HG02840 (cell line): ENCODE measurements around the gene CD80.
"Not testable (repeated sequence)": the region's sequence is repeated elsewhere in the genome, so short reads cannot be mapped to it uniquely, and the experiment has no call there.

ENCODE experiments used
- ATAC-seq: cut with Tn5 transposase; IDR thresholded peaks from one replicate; pipeline ENCODE4 v1.9.1; 2021; ENCODE audit warnings: mild to moderate bottlenecking, moderate library complexity, moderate number of reproducible peaks; ENCODE audit not compliant: unreplicated experiment, low FRiP score

Gene CD80, protein sequence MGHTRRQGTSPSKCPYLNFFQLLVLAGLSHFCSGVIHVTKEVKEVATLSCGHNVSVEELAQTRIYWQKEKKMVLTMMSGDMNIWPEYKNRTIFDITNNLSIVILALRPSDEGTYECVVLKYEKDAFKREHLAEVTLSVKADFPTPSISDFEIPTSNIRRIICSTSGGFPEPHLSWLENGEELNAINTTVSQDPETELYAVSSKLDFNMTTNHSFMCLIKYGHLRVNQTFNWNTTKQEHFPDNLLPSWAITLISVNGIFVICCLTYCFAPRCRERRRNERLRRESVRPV

DNA sequence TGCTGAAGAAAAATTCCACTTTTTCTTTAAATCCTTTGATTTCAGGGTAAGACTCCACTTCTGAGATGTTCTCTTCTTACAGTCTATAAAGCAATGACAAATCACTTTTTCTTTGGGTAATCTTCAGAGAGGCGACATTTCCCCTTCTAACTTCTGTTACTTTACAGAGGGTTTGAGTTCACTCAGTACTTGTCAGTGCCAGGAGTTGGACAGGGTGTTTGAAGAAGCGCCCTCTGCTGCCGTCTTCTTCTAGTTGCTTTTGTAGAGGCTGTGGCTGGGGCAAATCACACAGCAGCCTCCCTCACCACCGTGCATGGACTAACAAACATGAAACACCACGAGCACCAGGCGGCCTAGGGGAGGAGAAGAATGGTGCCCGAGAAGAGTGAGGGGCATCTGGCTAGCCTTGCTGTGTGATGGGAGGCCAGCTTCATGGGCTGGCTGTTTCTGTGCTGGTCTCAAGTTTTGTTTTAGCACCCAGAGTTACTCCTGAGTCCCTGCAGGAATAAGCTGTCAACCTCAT is at the start of gene CD80:
TSS of gene CD80 (minus strand) at position 174 of the 523 bp plus-strand sequence. CDS start 1,886 bp downstream, outside the sequence.
- peak; percentile 57 for ATAC-seq

DNA sequence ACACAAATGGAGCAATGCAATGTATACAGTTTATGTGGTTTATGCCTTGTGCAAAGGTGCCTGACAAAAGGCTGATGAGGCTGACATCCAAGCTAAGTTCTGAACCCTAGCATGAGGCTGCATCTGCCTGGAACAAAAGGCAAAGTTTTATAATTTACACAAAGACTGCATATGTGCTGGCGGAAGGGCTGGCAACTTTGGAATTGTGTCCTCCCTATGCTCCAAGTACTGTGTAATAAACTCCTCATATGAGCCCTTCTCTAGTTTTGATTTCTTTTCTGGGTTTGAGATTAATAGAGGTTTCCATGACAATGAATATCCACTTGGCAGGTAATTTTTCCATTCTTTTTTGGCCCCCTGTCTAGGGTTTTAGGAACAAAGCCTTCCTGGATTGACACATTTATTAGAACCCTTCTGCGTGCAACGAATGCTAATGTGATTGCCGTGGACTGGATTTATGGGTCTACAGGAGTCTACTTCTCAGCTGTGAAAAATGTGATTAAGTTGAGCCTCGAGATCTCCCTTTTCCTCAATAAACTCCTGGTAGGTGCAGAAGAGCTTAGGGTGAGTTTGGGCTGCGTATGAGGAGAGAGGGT is 49.1 kb upstream of the CD80 start:
- ATAC-seq: no peak

DNA sequence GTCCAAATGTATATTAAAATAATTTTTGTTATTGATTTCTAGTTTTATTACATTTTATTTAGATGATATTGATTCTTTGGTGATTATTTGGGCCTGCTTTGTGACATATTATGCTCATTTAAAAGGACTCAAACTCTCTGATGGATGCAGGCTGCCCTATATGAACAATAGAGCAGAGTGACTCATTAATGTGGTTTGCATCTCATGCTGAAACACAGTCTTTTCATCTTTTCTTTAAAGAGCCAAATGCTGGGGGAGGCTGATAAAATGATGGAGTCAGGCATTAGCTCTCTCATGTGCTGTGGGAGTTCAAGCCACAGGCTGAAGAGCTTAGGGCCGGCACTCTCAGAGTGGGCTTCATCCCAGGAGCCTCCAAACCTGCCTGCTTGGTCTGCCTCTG is 45.5 kb upstream of the CD80 start:
- no peak for ATAC-seq

DNA sequence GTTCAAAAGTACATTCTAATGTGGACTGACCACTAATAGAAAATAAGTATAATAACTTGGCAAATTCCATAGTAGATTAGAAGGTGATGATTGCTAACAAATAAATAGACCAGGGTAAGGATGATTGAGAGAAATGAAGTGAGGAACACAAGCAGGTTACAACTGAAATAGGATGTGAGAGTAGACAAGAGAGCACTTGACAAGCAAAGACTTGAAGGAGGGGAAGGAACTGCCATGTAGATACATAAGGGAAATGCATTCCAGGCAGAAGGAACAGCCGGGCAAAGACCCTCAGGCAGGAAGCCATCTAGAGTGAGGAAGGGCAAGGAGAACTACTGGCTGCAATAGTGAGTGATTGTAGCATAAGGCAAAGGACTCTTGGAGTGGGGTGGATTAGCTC is 43.3 kb upstream of the CD80 start:
- no peak for ATAC-seq

DNA sequence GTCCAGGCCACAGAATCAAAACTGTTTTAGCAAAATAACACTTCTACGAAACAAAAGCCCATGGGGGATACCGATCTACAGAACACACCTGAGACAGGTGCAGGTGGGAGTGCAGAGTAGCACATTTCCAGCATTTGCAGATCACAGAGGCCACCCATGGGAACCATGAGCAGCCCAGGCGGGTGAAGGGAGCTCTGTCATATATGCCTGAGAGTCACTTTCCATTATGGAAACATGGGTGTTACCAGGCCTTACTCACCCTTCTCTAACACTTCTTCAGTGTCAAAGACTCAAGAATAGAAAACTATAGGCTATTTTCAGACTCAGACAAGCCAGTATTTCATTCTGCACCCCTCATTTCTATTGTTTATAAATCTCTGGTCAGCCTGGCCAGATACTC is 41.7 kb upstream of the CD80 start:
- no peak for ATAC-seq

DNA sequence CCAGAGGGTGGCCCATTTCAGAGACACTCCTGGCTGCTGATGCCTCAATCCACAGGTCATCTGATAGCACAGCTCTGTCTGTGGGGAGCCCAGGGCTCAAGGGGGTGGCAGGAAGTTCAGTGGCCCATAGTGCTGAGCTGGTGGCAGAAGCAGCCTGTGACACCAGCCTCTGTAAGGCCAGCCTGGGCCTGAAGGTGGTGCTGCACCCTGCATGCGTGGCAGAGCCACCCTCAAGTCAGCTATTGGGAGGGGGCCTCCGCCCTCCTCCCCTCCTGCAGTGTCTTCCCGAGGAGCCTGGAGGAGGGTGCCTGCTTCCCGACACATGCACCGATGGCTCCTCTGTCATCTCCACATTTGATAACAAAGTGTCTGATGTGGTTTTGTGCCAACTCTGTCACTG is 41.3 kb upstream of the CD80 start:
- ATAC-seq: no peak

DNA sequence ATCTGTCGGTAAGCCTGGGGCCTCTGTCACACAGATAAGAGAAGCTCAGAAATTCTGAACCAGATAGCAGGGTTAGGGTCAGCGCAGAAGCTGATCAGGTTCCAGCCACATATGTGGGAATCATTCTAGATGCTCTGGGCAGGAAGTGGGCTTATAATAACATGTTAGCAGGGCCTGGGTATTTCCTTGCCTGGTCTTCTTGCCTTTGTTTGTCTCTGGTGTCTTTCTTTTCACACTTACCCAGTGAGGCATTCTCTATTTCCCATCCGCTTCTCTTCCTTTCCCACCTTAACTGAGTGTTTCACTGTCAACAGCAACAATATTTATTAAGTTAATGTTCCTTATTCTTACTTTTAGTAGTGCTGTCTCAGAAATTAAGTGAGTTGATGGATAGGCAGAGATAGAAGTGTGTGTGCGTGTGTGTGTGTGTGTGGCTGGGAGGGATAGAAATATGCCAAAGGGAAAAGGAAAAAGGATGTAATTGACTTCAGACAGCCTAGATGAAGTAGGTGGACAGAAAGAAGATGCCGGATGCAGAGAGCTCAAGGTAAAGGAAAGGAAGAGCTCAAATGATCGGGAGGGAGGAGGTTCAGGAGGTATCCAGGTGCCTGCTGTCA is 40.3 kb upstream of the CD80 start:
- ATAC-seq: no peak

DNA sequence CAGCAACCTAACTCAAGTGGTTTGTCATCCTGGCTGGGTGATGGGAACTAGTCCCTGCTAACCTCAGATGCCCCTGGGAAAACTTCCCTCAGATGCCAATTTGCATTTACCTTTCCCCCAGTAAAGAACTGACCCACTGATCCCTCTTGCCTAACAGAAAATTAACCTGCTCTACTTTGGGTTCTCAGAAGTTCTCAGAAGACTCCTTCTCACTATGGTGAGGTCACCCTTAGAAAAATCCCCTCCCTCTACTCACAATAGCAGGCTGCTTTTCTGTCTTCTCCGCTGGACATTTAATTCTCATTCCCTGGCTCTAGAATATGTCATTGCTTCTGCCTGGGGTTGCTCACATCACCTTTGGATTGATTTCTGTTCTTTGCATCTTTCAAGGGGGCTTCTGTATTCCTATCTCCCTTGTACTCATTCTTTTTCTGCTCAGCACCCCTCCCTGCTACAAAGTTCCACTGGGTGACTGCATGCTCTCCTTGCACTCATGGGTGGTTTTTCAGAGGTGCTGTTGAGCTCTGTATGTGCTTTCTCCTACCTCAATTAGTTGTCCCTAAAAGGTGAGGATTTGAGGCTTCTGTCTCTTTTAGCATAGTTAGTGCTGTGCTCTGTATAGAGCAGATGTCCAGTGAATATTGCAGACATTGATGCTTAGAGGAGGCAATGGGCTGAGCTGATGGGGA is 39.1 kb upstream of the CD80 start:
- ATAC-seq: peak; percentile 47

DNA sequence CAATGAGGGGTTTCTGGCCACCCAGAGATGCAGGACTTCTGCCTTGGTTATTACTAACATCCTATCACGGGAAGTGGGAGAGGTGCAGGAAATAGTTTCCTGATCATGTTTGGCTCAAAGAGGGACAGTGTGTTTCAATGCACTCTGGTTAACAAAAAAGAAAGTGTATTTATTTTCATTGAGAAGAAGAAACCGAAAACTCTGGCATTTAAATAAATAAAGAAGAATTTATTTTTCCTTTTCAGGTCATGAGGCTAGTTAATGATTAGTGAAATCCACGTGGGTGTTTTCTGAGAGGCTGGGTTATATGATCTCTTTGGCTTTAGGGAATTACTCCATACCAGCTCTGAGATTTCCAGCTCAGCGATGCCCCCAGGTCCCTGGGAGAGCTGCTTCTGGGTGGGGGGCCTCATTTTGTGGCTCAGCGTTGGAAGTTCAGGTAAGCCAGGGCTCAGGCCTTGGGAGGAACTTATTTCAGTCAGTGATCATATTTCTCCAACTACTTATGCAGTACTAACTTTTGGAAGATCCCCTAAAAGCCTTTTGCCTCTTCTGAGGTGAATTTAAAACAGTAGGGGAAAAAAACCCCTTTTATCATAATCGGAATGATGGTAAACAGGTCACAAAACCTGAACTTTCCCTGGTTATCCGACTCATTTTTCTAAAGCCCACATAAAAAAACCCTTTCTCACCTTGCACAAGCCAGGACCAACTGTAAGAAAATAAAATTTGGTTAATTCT is 38.3 kb upstream of the CD80 start, which contains the start of gene PLA1A:
TSS of gene PLA1A (plus strand) at position 338 of the 741 bp plus-strand sequence. CDS start at position 367, 29 bp downstream.
- peak; percentile 25 for ATAC-seq

DNA sequence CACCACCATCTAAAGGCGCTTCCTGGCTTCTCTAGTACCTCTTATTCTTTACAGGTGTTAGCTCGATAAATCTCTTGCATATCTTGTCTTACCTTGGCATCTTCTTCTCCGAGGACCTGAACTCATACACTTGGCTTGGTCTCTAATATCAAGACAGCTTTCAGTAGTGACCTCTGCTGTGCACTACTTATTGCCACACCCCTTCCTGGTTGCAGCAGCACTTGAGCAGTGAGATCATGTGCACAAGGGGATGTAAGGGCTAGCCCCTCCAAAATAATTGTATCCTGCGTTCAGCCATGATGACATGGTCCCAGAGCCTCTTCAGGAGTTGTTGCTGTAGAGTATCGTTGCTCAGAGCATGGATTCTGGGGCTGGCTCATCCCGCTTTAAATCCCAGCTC is 37.0 kb upstream of the CD80 start:
- ATAC-seq: no peak

DNA sequence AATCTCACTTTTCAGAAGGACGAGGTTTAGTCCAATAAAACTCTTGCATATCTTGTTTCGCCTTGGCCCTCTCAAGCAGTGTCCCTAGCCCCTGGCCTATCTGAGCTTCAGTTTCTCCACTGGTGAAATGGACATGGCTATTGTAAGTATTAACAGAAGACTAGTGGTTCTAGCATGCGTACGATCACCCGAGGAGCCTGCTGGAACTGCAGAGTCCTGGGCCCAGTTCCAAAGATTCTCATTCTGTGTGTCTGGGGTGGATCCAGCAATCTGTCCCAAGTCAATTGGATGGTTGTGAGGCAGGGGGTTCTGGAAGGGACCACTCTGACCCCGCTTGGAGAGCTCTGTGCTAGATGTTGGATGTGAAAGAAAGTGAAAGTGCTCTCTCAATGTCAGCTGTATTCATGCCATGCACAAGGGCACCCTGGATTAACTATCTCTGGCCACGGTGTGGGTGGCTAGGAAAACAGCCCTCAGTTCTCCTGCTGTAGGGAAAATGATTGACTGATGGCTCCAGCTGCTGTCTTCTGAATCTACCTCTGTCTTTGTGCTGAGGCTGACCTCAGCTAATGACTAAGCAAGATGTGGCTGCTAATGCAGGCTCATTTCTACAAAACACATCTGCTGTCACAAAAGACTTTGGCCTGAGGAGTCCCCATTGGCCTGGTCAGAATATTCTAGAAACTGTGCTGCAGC is 36.4 kb upstream of the CD80 start:
- ATAC-seq: no peak

DNA sequence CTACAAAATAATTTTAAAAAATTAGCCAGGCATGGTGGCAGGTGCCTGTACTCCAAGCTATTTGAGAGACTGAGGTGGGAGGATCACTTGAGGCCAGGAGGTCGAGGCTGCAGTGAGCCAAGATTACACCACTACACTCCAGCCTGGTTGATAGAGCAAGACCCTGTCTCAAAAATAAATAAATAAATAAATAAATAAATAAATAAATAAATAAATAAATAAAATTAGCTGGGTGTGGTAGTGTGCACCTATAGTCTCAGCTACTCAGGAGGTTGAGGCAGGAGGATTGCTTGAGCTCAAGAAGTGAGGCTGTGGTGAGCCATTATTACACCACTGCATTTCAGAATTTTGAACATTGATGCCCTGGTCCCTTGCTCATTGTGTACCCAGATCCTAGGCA is 35.5 kb upstream of the CD80 start:
- not testable (repeated sequence) for ATAC-seq

DNA sequence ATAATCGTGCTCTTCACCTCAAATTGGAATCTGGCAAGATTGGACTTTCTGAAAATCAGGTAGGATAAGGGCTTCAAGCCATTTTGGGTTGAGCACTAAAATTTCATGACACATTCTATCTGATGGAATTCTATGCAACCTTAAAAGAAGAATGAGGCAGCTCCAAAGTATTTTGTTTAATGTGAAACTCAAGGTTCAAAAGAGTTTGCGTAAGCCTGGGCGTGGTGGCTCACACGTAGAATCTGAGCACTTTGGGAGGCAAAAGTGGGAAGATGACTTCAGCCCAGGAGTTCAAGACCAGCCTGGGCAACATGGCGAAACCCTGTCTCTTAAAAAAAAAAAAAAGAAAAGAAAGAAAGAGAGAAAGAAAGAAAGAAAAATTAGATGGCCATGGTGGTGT is 34.7 kb upstream of the CD80 start:
- ATAC-seq: no peak

DNA sequence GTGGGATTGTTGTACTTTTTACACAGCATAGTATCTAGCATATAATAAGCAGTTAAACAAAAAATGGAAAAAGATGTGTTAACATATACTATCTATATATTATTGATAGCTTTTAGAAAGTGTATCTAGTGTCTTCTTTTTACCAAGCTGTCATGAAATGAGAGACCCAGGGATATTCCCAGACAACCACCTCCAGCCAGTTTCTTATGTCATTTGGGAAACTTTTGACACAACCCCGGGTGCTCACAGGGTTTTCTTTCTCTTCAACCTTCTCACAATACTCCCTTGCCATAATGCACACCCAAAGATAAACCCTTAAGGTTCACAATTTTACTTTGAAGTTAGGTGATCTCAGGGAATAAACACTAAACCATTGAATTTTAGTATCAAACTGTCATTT is 33.4 kb upstream of the CD80 start:
- no peak for ATAC-seq

DNA sequence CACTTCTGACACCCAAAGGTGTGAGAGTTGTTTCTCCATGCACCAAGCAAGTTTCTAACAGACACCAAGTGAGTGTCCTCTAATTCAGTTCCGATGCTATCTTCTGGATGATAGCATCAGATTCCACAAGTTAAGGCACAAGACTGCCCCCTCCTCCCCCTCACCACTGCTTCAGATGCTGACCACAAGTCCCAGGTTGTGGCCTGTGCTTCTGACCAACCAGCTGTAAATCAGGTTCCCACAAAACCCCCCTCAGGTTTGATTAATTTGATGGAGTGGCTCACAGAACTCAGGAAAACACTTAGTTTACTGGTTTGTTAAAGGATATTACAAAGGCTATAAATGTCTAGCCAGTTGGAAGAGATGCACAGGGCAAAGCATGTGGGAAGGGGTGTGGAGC is 31.3 kb upstream of the CD80 start:
- ATAC-seq: no peak

DNA sequence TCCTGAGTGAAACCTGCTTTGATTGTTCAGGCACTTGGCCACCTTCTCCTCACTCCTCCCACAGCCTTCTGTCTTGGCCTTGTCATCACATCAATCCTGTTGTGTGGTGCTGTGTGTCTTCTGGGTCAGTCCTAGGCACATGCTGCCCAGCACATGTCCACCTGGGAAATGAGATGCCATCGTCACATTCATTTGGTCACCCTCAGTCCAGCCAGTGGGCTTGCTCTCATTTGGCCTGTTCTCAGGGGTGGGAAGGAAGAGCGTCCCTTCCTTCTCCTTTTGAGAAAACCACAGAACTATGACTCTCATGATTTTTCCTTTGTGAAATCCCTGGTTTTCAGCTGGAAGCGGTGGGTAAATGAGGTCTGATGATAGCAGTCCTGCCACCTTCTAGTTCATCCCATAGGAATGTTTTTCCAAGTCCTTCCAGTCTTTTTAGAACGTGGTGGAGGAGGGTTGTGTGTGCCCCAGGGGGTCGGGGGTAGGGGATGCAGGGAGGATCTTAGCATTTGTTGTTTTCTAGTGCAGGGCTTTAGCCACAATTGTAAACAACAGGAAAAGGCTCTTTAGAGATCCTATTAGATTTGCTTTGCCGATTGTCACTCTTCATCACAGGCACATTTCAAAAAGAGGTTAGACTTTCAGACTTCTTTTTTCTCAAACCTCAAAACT is 29.8 kb upstream of the CD80 start:
- ATAC-seq: no peak

DNA sequence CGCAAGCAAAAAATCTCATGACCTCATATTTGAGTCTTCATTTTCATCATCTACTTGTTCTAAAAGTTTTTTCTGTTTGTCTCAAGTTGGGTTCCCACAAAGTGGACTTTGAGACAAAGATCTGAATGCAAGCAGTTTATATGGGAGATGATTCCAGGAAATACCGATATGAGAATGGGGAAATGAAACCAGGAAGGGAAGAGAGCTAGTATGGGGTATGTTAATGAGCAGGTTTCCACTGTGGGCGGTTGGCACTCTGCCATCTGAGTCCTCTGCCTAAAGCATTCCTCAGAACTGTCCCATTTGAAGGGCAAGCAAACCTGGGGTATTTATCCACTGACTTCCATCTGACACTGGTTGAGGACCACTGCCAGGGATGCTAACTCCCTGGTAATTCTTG is 28.7 kb upstream of the CD80 start:
- no peak for ATAC-seq

DNA sequence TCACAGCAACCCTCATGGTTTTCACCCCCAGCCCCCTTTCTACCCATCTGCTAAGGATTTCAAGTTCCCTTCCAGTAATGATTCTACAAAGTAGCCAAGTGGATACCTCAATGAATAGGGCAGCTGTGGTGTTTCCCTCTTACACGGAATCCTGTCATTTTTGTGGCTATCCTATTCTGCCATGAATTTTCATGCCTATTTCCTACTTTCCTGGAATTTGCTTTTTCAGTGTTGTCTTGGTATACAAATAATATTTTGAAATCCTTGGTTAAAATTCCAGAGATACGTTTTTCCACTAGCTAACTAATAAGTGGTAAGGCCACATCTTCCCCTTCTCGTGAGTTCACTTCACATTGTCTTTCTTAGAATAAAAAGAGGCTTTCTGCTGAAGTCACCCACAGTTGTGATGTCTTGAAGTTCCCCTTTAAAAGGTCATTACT is 27.3 kb upstream of the CD80 start:
- ATAC-seq: no peak
